Activated T-helper 1 cell treated with anti-CD3 and anti-CD28 coated beads, Interleukin-12 subunit alpha, Interleukin-12 subunit beta, Interleukin-2, Interleukin-4 antibody, amounts not matched to agents 30 ng/mL and 10 ng/mL and 1 ng/mL, durations not matched to agents 14 hours and 24 hours and 36 hours (primary cell): Measurements from ENCODE around the gene HLCS. TPM values are rescaled to one million over a fixed set of nuclear protein-coding genes. Genes with fewer than 3 reads are reported as not detected.
"Not testable (repeated sequence)": the region's sequence is repeated elsewhere in the genome, so short reads cannot be mapped to it uniquely, and the experiment has no call there.

ENCODE experiments used
- DNase-seq: peaks from one replicate; pipeline ENCODE4 v3.0.0; 2021; ENCODE audit warnings: low spot score
- H3K27ac Mint-ChIP-seq: one replicate; pipeline ENCODE4 v1.8.0; 2021; ENCODE audit warnings: mild to moderate bottlenecking, mixed read lengths
- H3K27me3 Mint-ChIP-seq: one replicate; pipeline ENCODE4 v1.8.0; 2022; ENCODE audit warnings: mild to moderate bottlenecking, moderate library complexity, mixed read lengths; ENCODE audit not compliant: insufficient read depth
- H3K36me3 Mint-ChIP-seq: one replicate; pipeline ENCODE4 v1.8.0; 2021; ENCODE audit warnings: low read depth, mixed read lengths
- H3K4me1 Mint-ChIP-seq: one replicate; pipeline ENCODE4 v1.8.0; 2021; ENCODE audit warnings: low read depth, mixed read lengths
- H3K4me3 Mint-ChIP-seq: one replicate; pipeline ENCODE4 v1.8.0; 2021; ENCODE audit warnings: mild to moderate bottlenecking, moderate library complexity, mixed read lengths
- H3K9me3 Mint-ChIP-seq: one replicate; pipeline ENCODE4 v1.8.0; 2021; ENCODE audit warnings: mixed read lengths
- intact Hi-C: fragments of 100-400 bp; cut with micrococcal nuclease; formaldehyde crosslinking; loops from one replicate; pipeline ENCODE4 v1.15.1; 2024
- total RNA-seq: library from RNA; stranded (reverse); gene quantifications from 2 replicates; pipeline ENCODE4 v1.2.3, GENCODE V29; 2022

Gene HLCS
- total RNA-seq, 1 donor from 2014 or later, result 15.8 TPM

DNA sequence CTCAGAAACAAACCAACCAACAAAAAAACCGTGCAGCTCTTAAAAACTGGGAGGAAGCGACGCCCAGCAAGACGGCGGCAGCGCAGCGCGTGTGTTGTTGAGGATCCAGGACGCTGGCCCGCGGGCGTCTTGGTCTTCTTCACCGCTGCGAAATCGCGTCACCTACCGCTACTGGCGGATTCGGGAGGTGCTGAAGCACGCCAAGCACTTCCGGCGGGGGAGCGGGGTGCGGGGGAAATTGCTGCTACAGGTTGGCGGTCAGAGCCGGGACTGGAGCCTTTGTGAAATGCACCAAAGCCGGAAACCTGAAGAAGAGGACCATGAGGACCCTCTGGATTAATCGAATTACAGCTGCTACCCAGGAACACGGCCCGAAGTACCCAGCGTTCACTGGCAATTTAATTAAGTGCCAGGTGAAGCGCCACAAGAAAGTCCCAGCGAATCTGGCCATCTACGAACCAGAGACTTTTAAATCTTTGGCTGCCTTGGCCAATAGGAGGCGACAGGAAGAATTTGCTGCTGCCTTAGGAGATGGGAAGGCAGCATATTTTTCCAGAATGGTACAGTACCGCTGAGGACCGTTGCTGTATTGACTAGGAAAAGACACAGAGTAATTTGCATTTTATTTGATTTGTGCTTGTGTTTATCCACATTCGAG is 28.2 kb upstream of the HLCS start:
- peaks cover 7% of the 10 kb centered on the region for H3K4me1 Mint-ChIP-seq
- H3K27ac Mint-ChIP-seq, result no peak overlapping the region
- DNase-seq, result no peak
- no peak overlapping the region for H3K4me3 Mint-ChIP-seq
- H3K9me3 Mint-ChIP-seq, result no peaks in the 10 kb centered on the region
- H3K36me3 Mint-ChIP-seq, result no peaks in the 10 kb centered on the region
- intact Hi-C loops, result no loop called here
- H3K27me3 Mint-ChIP-seq, result peaks cover 7% of the 10 kb centered on the region

DNA sequence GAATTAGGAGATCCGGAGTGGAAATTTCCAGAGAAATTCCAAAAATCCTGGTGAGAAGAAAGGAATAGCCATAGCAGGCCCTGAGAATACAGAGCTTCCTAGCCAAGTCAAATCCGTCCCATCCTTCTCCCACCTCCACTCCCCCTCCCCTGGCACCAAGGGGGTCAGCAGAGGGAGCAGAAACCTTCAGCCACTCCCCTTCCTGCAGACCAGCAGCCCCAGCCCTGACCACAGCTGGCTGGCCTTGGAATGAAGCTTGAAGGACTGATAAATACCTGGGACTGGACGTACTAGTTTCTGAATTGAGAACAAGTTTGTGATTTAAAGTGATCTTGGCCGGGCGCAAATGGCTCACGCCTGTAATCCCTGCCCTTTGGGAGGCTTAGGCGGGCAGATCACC is 26.2 kb upstream of the HLCS start:
- H3K27me3 Mint-ChIP-seq, result peaks cover 4% of the 10 kb centered on the region
- intact Hi-C loops, result no loop called here
- DNase-seq, result no peak
- peaks cover 18% of the 10 kb centered on the region for H3K4me1 Mint-ChIP-seq
- no peak overlapping the region for H3K27ac Mint-ChIP-seq
- no peak overlapping the region for H3K4me3 Mint-ChIP-seq
- no peaks in the 10 kb centered on the region for H3K36me3 Mint-ChIP-seq
- no peaks in the 10 kb centered on the region for H3K9me3 Mint-ChIP-seq

DNA sequence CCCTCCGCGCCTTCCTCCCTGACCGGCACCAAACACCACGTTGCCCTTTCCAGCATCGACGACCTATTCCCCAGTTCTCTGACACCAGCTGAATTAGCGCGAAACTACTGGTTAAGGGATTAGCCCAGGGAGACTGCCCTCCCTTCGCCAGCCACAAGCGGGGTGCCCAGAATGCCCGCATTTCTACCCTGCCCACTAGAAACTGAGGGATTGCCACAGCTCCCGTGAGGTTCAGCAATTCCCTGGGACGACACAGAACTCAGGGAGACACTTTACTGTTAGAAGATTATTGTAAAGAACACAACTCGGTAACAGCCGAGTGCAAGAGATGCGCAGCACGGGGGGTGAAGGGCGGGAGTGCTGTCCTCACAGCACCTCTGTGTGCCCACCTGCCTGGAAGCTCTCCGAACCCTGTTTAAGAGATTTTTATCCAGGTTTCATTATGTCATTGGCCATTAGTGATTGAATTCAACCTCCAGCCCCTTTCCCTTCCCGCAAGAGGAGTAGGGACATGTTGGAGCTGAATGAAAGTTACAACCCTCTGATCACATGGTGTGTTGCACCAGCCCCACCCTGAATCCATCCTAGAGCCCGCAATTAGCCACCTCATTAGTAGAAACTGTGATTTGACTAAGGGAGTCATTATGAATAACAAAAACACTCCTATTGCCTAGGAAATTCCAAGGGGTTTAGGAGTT is 24.2 kb upstream of the HLCS start:
- H3K27ac Mint-ChIP-seq, result peak overlapping the region; percentile 91
- no peak for DNase-seq
- no peaks in the 10 kb centered on the region for H3K27me3 Mint-ChIP-seq
- H3K9me3 Mint-ChIP-seq, result no peaks in the 10 kb centered on the region
- H3K36me3 Mint-ChIP-seq, result no peaks in the 10 kb centered on the region
- H3K4me3 Mint-ChIP-seq, result peak overlapping the region; percentile 87
- intact Hi-C loops, result no loop called here
- H3K4me1 Mint-ChIP-seq, result peaks cover 35% of the 10 kb centered on the region

DNA sequence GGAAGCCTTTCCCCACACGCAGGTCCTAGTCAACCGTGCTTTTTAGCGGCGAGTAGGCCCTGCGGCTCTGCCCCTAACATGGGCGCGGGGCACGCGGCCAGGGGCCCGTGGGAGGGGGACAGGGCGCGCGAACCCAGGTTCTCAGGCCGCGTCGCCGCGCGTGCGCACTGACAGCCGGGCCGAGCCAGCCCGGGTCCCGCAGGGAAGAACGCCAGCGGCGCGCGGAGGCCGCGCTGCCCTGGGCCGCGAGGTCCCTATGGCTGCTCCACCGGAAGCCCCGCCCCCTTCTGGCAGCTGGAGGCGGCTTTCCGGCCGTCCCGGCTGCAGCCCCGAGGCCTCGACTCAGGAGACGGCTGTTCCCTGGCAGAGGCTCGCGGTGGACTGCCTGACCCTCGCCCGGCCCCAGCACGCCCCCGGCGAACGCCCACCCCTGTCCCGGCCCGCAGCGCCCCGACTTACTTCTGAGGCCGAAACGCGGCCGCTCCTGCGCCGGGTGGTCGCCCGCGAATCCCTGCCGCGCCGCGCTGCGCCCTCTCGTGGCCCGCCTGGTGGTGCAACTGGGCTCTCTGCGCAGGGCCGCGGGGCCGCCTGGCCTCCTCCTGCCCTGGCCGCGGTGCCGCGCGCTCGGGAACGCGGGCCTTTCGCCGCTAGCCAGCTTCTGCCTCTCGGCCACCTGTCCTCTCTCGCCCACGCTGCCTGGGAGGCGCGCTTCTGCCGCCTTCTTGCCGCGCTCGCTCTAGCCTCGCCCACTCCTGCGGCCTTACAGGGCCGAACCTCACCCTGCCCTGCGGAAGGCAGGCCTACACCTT is 23.4 kb upstream of the HLCS start:
- intact Hi-C loops, result loop anchor here (1.0 to 10.0 kb wide), 10 partner anchors 13 to 855 kb away; partner anchors contain the start of genes CBR3, DYRK1A, HLCS and VPS26C
- peak overlapping the region; percentile 96 for H3K27ac Mint-ChIP-seq
- H3K27me3 Mint-ChIP-seq, result no peaks in the 10 kb centered on the region
- no peaks in the 10 kb centered on the region for H3K9me3 Mint-ChIP-seq
- H3K4me1 Mint-ChIP-seq, result peaks cover 37% of the 10 kb centered on the region
- H3K4me3 Mint-ChIP-seq, result peak overlapping the region; percentile 87
- no peaks in the 10 kb centered on the region for H3K36me3 Mint-ChIP-seq
- peak; percentile 87 for DNase-seq

DNA sequence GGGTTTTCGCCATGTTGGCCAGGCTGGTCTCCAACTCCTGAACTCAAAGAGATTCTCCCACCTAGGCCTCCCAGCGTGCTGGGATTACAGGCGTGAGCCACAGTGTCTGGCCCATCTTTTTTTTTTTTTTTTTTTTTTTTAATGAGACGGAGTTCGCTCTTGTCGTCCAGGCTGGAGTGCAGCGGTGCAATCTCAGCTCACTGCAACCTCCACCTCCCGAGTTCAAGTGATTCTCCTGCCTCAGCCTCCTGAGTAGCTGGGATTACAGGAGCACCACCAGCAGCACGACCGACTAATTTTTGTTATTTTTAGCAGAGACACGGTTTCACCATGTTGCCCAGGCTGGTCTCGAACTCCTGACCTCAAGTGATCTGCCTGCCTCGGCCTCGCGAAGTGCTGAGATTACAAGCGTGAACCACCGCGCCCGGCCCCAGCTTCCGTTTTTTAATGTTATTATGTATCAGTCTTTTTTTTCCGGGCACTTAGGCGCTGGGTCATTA is 22.8 kb upstream of the HLCS start:
- H3K27me3 Mint-ChIP-seq, result not testable (repeated sequence)
- peak overlapping the region; percentile 96 for H3K27ac Mint-ChIP-seq
- H3K4me1 Mint-ChIP-seq, result peaks cover 37% of the 10 kb centered on the region

DNA sequence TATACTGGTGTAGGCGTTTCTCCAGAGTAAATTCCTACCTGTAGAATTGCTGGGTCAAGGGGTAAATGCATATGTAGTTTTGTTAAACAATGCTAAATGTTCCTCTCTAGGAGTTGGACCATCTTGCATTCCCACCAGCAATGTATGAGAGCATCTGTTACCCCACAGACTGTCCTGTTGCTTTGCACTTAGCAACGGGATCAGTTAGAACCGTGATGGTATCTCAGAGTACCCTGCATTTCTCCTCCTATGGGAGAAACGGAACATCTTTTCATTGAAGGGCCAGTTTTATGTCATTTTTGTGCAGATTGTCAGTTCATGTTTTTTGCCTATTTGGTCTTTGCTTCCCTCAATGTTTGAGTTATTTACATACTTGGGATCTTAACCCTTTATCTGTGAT is 22.1 kb upstream of the HLCS start:
- Mint-ChIP-seq H3K9me3 (no peaks in the 10 kb centered on the region), H3K4me3 (peak overlapping the region; percentile 16), H3K36me3 (no peaks in the 10 kb centered on the region), H3K27ac (peak overlapping the region; percentile 67), H3K27me3 (peaks cover 2% of the 10 kb centered on the region), H3K4me1 (peaks cover 37% of the 10 kb centered on the region)
- DNase-seq, result no peak
- intact Hi-C loops, result loop anchor here (5.0 to 10.0 kb wide), 5 partner anchors 234 to 854 kb away; partner anchors contain the start of genes CBR3, DYRK1A and VPS26C

More for the DNA sequence above, 22.8 kb upstream of the HLCS start:
- peak overlapping the region; percentile 85 for H3K4me3 Mint-ChIP-seq
- H3K36me3 Mint-ChIP-seq, H3K9me3 Mint-ChIP-seq, DNase-seq: not testable (repeated sequence)
- intact Hi-C loops, result loop anchor here (1.0 to 10.0 kb wide), 10 partner anchors 12 to 854 kb away; partner anchors contain the start of genes CBR3, DYRK1A, HLCS and VPS26C

DNA sequence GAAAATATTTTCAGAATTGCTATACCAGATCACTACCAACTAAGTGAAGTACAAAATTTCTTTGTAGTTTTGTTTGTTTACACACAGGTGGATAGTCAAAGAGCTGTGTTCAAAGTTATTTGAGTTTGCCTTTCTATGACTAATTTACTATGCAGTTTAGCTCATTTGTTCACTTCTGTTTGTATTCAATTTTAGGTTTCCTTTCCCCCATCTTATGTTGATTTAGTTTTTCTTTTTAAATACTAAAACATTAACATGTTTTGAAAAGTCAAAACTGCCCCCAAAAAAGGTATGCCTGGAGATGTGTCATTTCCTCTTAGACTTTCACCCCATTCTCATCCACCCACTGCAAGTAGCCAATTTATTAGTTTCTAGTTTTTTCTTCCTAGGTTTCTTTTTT is 21.4 kb upstream of the HLCS start:
- peaks cover 2% of the 10 kb centered on the region for H3K27me3 Mint-ChIP-seq
- H3K9me3 Mint-ChIP-seq, result no peaks in the 10 kb centered on the region
- no peak for DNase-seq
- intact Hi-C loops, result loop anchor here (5.0 to 10.0 kb wide), 5 partner anchors 234 to 853 kb away; partner anchors contain the start of genes CBR3, DYRK1A and VPS26C
- no peaks in the 10 kb centered on the region for H3K36me3 Mint-ChIP-seq
- H3K27ac Mint-ChIP-seq, result peak overlapping the region; percentile 62
- peak overlapping the region; percentile 31 for H3K4me3 Mint-ChIP-seq
- H3K4me1 Mint-ChIP-seq, result peaks cover 37% of the 10 kb centered on the region

DNA sequence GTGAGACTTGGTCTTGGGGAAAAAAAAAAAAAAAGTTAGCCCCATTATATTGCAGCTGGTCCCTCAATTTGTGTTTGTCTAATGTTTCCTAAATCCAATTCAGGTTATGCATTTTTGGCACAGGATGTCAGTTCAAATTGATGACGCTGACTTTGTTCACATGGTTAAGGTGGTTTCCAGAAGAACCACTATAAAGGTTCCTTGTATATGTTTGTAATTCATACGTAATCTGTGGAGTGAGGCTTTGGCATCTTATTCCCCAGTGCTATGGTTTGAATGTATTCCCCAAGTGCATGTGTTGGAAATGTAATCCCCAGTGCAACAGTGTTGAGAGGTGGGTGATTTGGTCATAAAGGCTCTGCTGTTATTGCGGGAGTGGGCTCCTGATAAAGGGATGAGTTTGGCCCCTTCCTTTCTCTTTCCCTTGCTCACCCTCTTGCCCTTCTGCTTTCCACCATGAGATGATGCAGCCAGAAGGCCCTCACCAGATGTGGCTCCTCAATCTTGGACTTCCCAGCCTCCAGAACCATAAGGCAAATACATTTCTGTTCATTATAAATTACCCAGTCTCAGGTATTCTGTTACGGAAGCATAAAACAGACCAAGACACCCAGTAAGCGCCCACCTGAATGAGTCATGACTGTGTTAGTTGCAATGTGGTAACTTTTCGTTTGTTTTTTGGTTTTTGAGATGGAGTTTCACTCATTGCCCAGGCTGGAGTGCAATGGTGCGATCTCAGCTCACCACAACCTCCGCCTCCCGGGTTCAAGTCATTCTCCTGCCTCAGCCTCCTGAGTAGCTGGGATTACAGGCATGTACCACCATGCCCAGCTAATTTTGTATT is 19.5 kb upstream of the HLCS start:
- intact Hi-C loops, result loop anchor here (5.0 to 10.0 kb wide), 5 partner anchors 236 to 851 kb away; partner anchors contain the start of genes CBR3, DYRK1A and VPS26C
- DNase-seq, result no peak
- no peaks in the 10 kb centered on the region for H3K36me3 Mint-ChIP-seq
- no peaks in the 10 kb centered on the region for H3K9me3 Mint-ChIP-seq
- peak overlapping the region; percentile 73 for H3K4me3 Mint-ChIP-seq
- H3K27me3 Mint-ChIP-seq, result peaks cover 5% of the 10 kb centered on the region
- H3K27ac Mint-ChIP-seq, result peak overlapping the region; percentile 90
- H3K4me1 Mint-ChIP-seq, result peaks cover 40% of the 10 kb centered on the region

DNA sequence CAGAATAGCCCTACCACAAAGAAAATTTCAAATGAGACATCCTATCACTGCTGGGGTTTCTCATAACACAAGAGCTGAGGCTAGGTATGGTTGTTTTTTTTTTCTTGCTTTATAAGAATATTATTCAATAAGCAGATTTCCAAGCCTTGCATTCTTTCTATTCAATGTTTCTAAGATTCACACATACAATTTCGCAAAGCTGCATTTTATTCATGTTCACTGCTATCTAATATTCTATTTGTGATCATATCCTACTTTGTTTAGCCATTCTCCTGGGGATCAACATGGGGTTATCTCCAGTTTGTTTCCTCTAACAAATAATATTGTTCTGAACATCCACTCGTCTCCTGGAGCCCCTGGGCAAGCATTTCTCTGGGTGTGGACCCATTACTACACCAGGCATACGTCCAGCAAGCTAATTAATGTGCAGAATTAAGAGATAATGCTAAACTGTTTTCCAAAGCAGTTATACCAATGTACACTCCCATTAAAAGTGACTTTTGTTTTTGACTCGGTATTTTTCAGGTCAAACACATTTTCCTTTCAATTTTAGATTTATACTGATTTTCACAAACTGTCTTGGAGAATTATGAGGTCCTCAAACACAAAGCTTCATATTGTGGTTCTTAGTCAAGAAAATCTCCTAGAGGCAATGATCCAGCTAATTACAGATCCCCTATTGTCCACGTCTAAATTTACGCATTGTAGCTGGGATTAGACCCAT is 15.7 kb upstream of the HLCS start:
- H3K27me3 Mint-ChIP-seq, result peaks cover 5% of the 10 kb centered on the region
- peaks cover 30% of the 10 kb centered on the region for H3K4me1 Mint-ChIP-seq
- intact Hi-C loops, result loop anchor here (10.0 kb wide), 1 partner anchor 847 kb away; the partner anchor contains the start of gene CBR3
- H3K4me3 Mint-ChIP-seq, result no peak overlapping the region
- H3K9me3 Mint-ChIP-seq, result no peaks in the 10 kb centered on the region
- no peak overlapping the region for H3K27ac Mint-ChIP-seq
- H3K36me3 Mint-ChIP-seq, result no peaks in the 10 kb centered on the region
- no peak for DNase-seq

DNA sequence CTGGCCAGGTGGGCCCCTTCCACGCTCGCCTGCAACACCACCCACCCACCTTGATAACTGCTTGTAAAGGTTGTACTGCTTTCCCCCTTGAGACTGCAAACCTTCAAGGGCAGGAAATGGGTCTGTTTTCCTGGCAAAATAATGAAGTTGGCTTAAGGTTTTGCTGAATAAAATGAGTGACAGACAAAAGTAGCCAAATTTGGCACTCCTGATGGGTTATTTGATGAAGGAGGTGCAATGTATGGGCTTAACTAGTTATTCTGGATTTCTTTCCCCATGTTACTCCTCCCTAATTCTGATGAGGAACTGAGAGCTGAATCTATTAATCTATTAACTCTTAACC is 14.6 kb upstream of the HLCS start:
- DNase-seq, result no peak
- peaks cover 29% of the 10 kb centered on the region for H3K4me1 Mint-ChIP-seq
- peaks cover 5% of the 10 kb centered on the region for H3K27me3 Mint-ChIP-seq
- intact Hi-C loops, result loop anchor here (10.0 kb wide), 1 partner anchor 846 kb away; the partner anchor contains the start of gene CBR3
- no peaks in the 10 kb centered on the region for H3K9me3 Mint-ChIP-seq
- H3K4me3 Mint-ChIP-seq, result peak overlapping the region; percentile 68
- H3K36me3 Mint-ChIP-seq, result no peaks in the 10 kb centered on the region
- no peak overlapping the region for H3K27ac Mint-ChIP-seq

DNA sequence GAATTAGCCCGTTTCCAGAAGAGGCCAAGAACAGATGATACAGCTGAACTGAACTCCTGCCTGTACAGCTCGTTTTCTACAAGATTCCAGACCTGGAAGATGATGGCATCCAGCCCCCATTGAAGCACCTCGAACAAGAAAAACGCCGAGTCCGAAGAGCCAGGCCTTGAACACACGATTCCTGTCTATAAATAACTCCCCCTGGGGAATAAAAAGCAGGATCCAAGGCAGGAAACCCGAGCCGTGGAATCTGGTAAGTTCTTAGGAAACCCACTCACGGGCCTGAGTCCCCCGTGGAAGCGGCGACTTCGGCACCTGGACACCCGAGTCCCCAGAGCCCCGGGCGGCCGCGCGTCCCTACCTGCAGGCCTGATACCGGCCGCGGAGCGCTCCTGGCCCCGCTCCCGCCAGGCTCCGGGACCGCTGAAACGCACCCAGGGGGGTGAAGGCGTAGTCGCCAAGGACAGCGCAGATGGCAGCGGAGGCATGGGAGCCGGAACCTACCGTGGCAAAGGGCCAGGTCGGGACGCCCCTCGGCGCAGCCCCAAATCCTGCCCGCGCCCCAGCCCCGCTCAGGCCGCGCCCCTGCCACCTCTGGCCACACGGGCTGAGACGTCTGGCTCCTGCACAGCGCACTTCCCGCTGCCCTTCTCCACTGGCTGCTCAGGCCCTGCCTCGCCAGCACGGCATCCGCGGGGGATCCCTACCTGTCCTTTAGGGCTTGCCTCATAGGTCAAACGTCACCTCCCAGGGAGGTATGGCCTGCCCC is 14.0 kb upstream of the HLCS start:
- Mint-ChIP-seq H3K9me3 (no peaks in the 10 kb centered on the region), H3K27ac (no peak overlapping the region), H3K4me1 (peaks cover 23% of the 10 kb centered on the region), H3K27me3 (peaks cover 5% of the 10 kb centered on the region), H3K36me3 (no peaks in the 10 kb centered on the region), H3K4me3 (peak overlapping the region; percentile 68)
- intact Hi-C loops, result loop anchor here (10.0 kb wide), 1 partner anchor 846 kb away; the partner anchor contains the start of gene CBR3
- DNase-seq, result no peak
